SJSA1 (cell line): Measurements from ENCODE around the gene CGB5. TPM values are rescaled to one million over a fixed set of nuclear protein-coding genes. Genes with fewer than 3 reads are reported as not detected.
"Not testable (repeated sequence)": the region's sequence is repeated elsewhere in the genome, so short reads cannot be mapped to it uniquely, and the experiment has no call there.

Source experiments
- DNase-seq, 2 experiments: peaks; one replicate each; pipeline ENCODE4 v3.0.0-alpha.2; 2015 to 2020; ENCODE audit warnings: low spot score in 2 of 2, low read depth in 1 of 2
- H3K27ac ChIP-seq: fragments of 250-450 bp; sonication (Bioruptor Pico); 2 replicates; pipeline ENCODE4 v1.5.1; 2020; ENCODE audit warnings: mild to moderate bottlenecking, moderate library complexity
- H3K27me3 ChIP-seq: fragments of 250-450 bp; sonication (Bioruptor Pico); replicated peaks from 2 replicates; pipeline ENCODE4 v1.5.1; 2020; ENCODE audit warnings: mild to moderate bottlenecking, moderate library complexity
- H3K36me3 ChIP-seq: fragments of 250-450 bp; sonication (Bioruptor Pico); 2 replicates; pipeline ENCODE4 v1.5.1; 2020; ENCODE audit warnings: mild to moderate bottlenecking
- H3K4me1 ChIP-seq: fragments of 250-450 bp; sonication (Bioruptor Pico); replicated peaks from 2 replicates; pipeline ENCODE4 v1.6.1; 2021; ENCODE audit warnings: mild to moderate bottlenecking
- H3K4me3 ChIP-seq: fragments of 250-450 bp; sonication (Bioruptor Pico); 2 replicates; pipeline ENCODE4 v1.5.1; 2020; ENCODE audit warnings: mild to moderate bottlenecking
- H3K9me3 ChIP-seq: fragments of 250-450 bp; sonication (Bioruptor Pico); replicated peaks from 2 replicates; pipeline ENCODE4 v1.5.1; 2020; ENCODE audit warnings: mild to moderate bottlenecking
- total RNA-seq: library from RNA; depleted of rRNA; stranded (reverse); fragments of >200 nt; shearing (Covaris generic); gene quantifications from 2 replicates; pipeline ENCODE4 v1.2.3, GENCODE V29; 2014; rRNA removed

Gene CGB5
- total RNA-seq: not detected in 2 replicates

DNA sequence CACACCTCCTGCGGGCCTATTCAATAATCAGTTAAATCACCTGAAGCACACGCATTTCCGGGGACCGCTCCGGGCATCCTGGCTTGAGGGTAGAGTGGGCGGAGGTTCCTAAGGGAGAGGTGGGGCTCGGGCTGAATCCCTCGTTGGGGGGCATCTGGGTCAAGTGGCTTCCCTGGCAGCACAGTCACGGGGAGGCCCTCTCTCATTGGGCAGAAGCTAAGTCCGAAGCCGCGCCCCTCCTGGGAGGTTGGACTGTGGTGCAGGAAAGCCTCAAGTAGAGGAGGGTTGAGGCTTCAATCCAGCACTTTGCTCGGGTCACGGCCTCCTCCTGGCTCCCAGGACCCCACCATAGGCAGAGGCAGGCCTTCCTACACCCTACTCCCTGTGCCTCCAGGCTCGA is at the start of gene CGB5:
Gene CGB5, plus strand, starts transcription at position 301 of the 400 bp plus-strand sequence. CDS start 362 bp downstream, outside the sequence.
- H3K4me3 ChIP-seq: not testable (repeated sequence)

DNA sequence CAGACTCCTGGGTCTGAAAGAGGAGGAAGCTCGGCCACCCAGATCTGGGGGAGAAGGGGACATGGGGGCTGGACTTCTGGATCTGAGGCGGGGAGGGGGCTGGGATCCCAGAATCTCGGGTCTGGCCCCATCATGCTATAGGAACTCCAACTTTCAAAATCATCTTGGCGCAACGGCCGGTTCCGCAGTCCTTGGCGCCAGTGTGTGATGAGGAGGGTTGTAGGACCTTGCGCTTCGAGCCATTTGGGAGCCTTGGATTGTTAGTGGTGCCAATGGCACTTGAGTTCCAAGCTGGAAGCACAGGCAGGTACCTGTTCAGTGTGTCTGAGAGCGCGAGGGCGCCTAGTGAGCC is 49.6 kb upstream of the CGB5 start:
- DNase-seq: peak in 1 of 2 experiments; percentile 11
- Histone ChIP-seq H3K27me3 (no peaks in the 10 kb centered on the region), H3K4me1 (peaks cover 15% of the 10 kb centered on the region), H3K4me3 (peak overlapping the region; percentile 51), H3K27ac (peak overlapping the region; percentile 80), H3K36me3 (peaks cover 26% of the 10 kb centered on the region), H3K9me3 (no peaks in the 10 kb centered on the region)

More for the DNA sequence above, at the start of gene CGB5:
- not testable (repeated sequence) for H3K27ac ChIP-seq, DNase-seq, H3K36me3 ChIP-seq, H3K9me3 ChIP-seq, H3K27me3 ChIP-seq
- H3K4me1 ChIP-seq: peaks cover 15% of the 10 kb centered on the region

DNA sequence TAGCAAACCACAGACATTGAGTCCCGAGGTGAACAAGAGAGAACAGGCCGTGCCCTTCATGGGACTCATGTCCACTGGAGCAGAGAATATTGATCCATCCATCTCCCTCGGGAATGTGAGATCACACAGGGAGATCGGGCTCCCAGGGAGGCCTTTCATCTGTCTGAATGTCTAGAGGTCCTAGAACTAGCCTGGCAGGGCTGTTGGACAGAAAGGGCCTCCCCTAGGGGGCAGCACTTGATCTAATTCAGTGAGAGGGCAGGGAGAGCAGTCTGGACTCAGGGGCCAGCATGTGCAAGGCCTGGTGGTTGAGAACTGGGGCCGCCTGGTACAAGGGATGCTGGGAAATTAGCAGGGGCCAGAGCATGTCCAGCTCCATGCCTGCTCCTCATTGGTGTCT is 45.7 kb upstream of the CGB5 start:
- peak; percentile 60 to 84 for DNase-seq
- H3K9me3 ChIP-seq: no peaks in the 10 kb centered on the region
- H3K27me3 ChIP-seq: no peaks in the 10 kb centered on the region

DNA sequence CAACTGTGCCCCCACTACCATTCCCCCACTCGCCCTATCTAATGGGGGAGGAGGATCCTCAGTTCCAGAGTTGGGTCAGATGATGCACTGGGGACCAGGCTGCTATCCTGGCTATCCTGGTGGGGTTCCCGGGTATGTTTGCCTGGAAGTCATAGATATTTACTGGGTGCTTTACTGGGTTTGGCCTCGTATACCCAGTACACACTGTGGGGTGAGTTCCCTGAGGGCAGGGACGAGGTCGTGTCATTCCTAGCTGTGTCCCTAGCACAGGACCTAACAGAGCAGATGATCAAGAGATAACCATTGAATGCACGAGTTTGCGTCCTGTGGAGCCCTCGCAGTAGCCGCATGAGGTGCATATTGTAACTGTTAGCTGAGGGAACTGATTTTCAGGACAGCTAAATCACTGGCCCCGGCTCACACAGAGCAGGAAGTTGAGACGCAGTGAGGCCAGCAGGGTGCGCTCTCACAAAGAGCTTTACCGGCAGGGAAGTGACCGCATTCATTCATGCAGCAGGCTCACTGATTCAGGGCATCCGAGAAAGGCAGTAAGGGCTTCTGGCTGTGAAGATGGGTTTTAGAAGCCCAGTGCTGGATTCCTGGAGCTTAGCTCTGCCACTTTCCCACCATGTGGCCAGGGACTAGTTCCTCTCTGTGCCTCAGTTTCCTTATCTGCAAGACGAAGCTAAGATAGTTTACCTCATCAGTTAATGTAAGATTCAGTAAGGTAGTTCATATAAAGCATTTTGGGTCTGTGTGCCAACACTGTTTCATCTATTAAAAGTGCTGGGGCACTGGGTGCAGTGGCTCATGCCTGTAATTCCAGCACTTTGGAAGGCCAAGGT is 43.9 kb upstream of the CGB5 start:
- no peaks in the 10 kb centered on the region for H3K9me3 ChIP-seq
- H3K4me3 ChIP-seq: no peak overlapping the region
- peak; percentile 19 to 67 for DNase-seq
- no peaks in the 10 kb centered on the region for H3K27me3 ChIP-seq
- H3K36me3 ChIP-seq: peaks cover 47% of the 10 kb centered on the region
- peaks cover 3% of the 10 kb centered on the region for H3K4me1 ChIP-seq
- H3K27ac ChIP-seq: no peak overlapping the region

More for the DNA sequence above, 45.7 kb upstream of the CGB5 start:
- no peak overlapping the region for H3K4me3 ChIP-seq
- H3K27ac ChIP-seq: no peak overlapping the region
- peaks cover 36% of the 10 kb centered on the region for H3K36me3 ChIP-seq
- H3K4me1 ChIP-seq: peaks cover 8% of the 10 kb centered on the region

DNA sequence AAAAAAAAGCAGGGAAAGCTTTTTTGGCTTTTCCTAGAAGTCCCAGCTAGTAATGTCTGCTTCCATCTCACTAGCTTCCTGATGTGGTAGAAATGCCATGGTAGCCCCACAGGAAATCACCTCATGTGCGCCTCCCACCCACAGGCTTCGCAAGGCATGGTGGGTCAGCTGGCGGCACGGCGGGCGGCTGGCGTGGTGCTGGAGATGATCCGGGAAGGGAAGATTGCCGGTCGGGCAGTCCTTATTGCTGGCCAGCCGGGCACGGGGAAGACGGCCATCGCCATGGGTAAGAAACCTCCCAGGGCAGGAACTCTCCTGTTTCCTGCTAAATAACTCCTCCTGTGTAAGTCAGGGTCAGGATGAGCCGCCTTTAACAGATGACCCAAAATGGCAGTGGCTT is 39.5 kb upstream of the CGB5 start:
- Histone ChIP-seq H3K36me3 (peaks cover 80% of the 10 kb centered on the region), H3K4me1 (no peaks in the 10 kb centered on the region), H3K4me3 (no peak overlapping the region), H3K27ac (no peak overlapping the region), H3K27me3 (no peaks in the 10 kb centered on the region), H3K9me3 (no peaks in the 10 kb centered on the region)
- DNase-seq: no peak

DNA sequence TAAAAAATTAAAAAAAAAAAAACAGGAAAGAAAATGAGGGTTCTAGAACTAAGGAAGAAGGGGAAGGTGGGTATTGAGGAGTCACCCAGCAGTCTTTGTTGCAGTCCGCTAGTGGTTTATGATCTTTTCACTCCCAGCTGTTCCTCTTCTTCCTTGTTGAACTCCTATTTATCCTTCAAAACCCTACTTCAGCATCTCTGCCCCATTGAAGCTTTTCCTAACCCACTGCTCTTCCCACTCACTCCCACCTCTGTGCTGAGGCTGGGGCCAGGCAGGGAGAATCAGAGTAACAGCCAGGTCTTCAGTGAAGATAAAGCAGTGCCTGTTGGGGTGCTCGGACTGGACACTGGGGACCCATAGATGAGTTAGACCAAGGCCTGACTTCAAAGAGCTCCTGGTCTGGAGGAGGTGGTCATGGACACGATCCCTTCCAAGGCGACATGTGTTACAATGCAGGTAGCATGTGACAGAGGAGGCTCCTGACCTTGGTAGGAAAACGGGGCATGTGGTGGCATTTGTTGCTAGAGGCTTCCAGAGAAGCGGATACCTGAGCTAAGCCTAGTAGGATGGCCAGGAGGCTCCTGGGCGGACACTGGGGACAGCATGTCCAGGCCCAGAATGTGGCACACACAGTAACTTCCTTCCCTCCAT is 38.6 kb upstream of the CGB5 start:
- no peaks in the 10 kb centered on the region for H3K9me3 ChIP-seq
- no peak overlapping the region for H3K27ac ChIP-seq
- H3K27me3 ChIP-seq: no peaks in the 10 kb centered on the region
- peaks cover 80% of the 10 kb centered on the region for H3K36me3 ChIP-seq
- no peak overlapping the region for H3K4me3 ChIP-seq
- H3K4me1 ChIP-seq: no peaks in the 10 kb centered on the region
- no peak for DNase-seq

DNA sequence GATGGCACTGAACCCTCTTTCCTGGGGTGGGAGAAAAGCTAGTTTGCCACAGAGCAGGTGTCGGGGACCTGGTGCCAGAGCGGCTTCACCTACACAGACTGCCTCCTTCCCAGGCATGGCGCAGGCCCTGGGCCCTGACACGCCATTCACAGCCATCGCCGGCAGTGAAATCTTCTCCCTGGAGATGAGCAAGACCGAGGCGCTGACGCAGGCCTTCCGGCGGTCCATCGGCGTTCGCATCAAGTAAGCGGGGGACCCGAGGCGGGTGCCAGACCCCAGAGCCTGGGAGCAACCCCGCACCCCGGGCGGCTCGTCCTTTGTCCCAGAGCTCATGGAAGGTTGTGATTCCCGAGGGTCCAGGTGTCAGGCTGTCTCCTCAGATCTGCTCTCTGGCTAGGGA is 36.7 kb upstream of the CGB5 start:
- H3K4me1 ChIP-seq: no peaks in the 10 kb centered on the region
- peaks cover 87% of the 10 kb centered on the region for H3K36me3 ChIP-seq
- no peaks in the 10 kb centered on the region for H3K27me3 ChIP-seq
- no peak for DNase-seq
- H3K27ac ChIP-seq: no peak overlapping the region
- no peak overlapping the region for H3K4me3 ChIP-seq
- H3K9me3 ChIP-seq: no peaks in the 10 kb centered on the region

DNA sequence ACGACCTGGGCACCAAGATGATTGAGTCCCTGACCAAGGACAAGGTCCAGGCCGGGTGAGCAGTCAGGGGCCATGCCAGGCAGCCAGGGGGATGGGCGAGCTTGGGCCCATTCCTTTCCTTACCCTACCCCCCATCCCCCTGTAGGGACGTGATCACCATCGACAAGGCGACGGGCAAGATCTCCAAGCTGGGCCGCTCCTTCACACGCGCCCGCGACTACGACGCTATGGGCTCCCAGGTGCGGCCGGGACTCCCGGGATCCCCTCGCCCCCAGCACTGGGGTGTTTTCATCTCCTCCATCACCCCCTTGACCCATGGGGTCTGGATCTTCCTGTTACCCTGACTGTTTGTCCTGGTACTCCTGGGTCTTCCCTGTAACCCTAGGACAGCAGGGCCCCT is 33.8 kb upstream of the CGB5 start:
- no peaks in the 10 kb centered on the region for H3K27me3 ChIP-seq
- peaks cover 87% of the 10 kb centered on the region for H3K36me3 ChIP-seq
- no peaks in the 10 kb centered on the region for H3K9me3 ChIP-seq
- no peak for DNase-seq
- no peak overlapping the region for H3K4me3 ChIP-seq
- H3K4me1 ChIP-seq: no peaks in the 10 kb centered on the region
- no peak overlapping the region for H3K27ac ChIP-seq

DNA sequence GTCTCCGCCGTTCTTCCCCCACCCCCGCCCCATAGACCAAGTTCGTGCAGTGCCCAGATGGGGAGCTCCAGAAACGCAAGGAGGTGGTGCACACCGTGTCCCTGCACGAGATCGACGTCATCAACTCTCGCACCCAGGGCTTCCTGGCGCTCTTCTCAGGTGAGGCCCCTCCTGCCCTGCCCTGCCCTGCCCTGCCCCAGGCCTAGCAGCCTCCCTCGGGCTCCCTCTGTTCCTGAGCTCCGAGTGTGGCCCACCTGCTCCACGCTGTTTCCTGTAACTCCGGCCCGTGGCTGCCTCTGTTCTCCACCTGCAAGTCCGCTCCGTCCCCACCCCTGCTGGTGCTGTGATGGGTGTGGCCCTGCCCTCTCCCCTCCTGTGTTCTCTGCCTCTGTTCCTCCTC is 33.2 kb upstream of the CGB5 start:
- H3K27me3 ChIP-seq: no peaks in the 10 kb centered on the region
- no peaks in the 10 kb centered on the region for H3K9me3 ChIP-seq
- no peak overlapping the region for H3K4me3 ChIP-seq
- H3K4me1 ChIP-seq: no peaks in the 10 kb centered on the region
- DNase-seq: no peak
- peaks cover 87% of the 10 kb centered on the region for H3K36me3 ChIP-seq
- no peak overlapping the region for H3K27ac ChIP-seq

DNA sequence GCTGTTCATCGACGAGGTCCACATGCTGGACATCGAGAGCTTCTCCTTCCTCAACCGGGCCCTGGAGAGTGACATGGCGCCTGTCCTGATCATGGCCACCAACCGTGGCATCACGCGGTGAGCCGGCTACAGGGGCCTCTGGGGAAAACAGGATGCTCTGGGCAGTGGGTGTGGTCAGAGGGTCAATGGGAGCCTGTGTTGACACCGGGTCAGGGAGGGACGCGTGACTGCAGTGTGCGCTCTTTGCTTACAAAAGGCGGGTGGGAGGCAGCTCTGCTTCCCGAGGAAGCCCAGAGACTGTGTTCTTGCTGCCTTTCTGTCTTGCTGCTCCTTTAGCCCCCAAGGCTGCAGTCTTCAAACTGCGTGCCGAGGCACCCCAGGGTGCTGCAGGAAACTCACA is 32.5 kb upstream of the CGB5 start:
- Histone ChIP-seq H3K4me3 (no peak overlapping the region), H3K36me3 (peaks cover 87% of the 10 kb centered on the region), H3K27ac (no peak overlapping the region), H3K27me3 (no peaks in the 10 kb centered on the region), H3K9me3 (no peaks in the 10 kb centered on the region), H3K4me1 (no peaks in the 10 kb centered on the region)
- no peak for DNase-seq

DNA sequence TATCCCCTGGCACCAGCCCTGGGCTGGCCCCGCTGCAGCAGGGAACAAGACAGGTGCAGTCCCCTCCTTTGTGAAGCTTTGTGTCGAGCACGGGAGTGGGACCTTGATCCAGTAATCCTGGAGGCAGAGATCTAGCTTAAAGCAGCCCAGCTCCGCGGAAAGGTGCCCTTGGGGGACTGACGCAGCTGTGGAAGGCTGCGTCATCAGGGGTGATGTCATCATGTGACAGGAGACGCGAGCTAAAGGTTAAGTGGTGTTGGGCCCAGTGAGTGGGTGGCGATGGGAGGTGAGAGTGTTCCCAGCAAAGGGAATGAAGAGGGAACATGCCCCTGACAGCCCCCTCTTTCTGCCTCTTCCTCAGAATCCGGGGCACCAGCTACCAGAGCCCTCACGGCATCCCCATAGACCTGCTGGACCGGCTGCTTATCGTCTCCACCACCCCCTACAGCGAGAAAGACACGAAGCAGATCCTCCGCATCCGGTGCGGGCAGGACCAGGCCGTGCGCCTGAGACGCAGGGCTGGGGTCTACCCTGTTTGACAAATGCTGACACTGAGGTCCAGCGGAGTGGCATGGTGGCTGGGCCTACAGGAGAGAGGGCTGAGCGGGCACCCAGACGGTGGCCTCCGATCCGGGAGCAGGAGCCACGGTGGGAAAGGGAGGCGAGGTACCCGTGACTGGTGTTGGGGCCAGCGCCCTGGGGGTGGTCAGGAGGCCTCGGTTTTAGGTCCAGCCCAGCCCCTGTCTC is 29.4 kb upstream of the CGB5 start:
- Histone ChIP-seq H3K27ac (no peak overlapping the region), H3K9me3 (no peaks in the 10 kb centered on the region), H3K4me1 (peaks cover 16% of the 10 kb centered on the region), H3K4me3 (no peak overlapping the region), H3K36me3 (peaks cover 64% of the 10 kb centered on the region), H3K27me3 (no peaks in the 10 kb centered on the region)
- DNase-seq: no peak

DNA sequence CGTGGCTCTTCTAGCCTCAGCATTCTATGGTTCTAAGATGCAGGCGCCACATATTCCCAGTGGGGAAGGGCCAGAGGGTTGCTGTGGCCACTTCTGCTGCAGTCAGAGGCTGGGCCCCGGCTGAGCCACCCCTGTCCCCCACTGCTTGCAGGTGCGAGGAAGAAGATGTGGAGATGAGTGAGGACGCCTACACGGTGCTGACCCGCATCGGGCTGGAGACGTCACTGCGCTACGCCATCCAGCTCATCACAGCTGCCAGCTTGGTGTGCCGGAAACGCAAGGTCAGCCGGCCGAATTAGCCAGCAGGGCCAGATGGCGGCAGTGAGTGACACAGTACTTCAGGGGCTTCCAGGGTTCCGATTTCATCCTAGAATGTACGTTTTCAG is 28.8 kb upstream of the CGB5 start:
- H3K36me3 ChIP-seq: peaks cover 58% of the 10 kb centered on the region
- no peak for DNase-seq
- 0 out of 2 replicates have a peak, but pooled peaks cover 3% of the 10 kb centered on the region for H3K9me3 ChIP-seq
- no peaks in the 10 kb centered on the region for H3K27me3 ChIP-seq
- peaks cover 20% of the 10 kb centered on the region for H3K4me1 ChIP-seq
- no peak overlapping the region for H3K4me3 ChIP-seq
- H3K27ac ChIP-seq: no peak overlapping the region

DNA sequence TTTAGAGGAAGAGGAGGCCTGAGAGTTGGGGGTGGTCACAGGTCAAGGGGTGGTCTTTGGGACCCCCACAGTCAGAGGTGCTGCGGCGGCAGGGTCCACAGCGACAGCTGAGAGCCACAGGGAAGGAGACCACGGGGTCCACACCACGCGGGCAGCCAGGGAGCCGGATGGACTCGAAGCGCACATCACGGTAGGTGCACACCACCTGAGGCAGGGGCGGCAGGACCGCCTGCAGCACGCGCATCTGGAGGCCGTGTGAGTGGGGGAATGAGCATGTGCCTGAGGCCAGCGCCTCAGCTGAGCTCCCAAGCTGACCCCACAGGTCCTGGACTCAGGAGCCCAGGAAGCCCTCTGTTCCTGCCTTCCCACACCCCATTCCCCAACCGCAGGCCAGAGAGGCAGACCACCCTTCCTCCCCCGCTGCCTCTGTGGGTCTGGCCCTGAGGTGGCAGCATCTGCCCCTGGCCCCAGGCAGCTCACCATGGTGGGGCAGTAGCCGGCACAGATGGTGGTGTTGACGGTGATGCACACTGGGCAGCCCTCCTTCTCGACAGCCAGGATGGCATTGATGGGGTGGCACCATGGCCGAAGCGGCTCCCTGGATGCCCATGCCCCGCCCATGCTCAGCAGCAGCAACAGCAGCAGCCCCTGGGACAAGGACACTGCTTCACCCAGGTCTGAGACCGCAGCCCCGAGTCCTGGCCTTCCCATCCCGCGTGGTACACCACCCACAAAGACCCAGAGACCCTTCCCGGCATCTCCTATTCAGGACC is 27.4 kb upstream of the CGB5 start:
- no peak overlapping the region for H3K4me3 ChIP-seq
- peaks cover 45% of the 10 kb centered on the region for H3K36me3 ChIP-seq
- peaks cover 20% of the 10 kb centered on the region for H3K4me1 ChIP-seq
- no peak for DNase-seq
- H3K27me3 ChIP-seq: no peaks in the 10 kb centered on the region
- H3K9me3 ChIP-seq: 0 out of 2 replicates have a peak, but pooled peaks cover 3% of the 10 kb centered on the region
- no peak overlapping the region for H3K27ac ChIP-seq
